Esophagus muscularis mucosa (tissue), 4 donors: ENCODE measurements around the gene SELENOO. TPM values are rescaled to one million over a fixed set of nuclear protein-coding genes. Genes with fewer than 3 reads are reported as not detected.
"Not testable (repeated sequence)": the region's sequence is repeated elsewhere in the genome, so short reads cannot be mapped to it uniquely, and the experiment has no call there.

Experiments used
- DNase-seq: peaks from one replicate; pipeline ENCODE4 v3.0.0-alpha.2; 2017; ENCODE audit errors: extremely low spot score
- H3K27ac ChIP-seq, 4 donors: fragments of 200-600 bp; sonication (generic); replicated peaks in 1 of 4; 1 replicate in 3 of 4; 2 replicates in 1 of 4; pipeline ENCODE4 v1.5.1; 2016 to 2019; ENCODE audit warnings: mild to moderate bottlenecking in 1 of 4
- H3K27me3 ChIP-seq, 4 donors: fragments of 200-600 bp; sonication (generic); one replicate each; pipeline versions ENCODE4 v1.5.1 to v1.6.0; 2016 to 2019
- H3K36me3 ChIP-seq, 4 donors: fragments of 200-600 bp; sonication (generic); one replicate each; pipeline ENCODE4 v1.5.1; 2016 to 2019
- H3K4me1 ChIP-seq, 4 donors: fragments of 200-600 bp; sonication (generic); one replicate each; pipeline ENCODE4 v1.5.1; 2016 to 2019
- H3K4me3 ChIP-seq, 4 donors: fragments of 200-600 bp; sonication (generic); 1 replicate in 2 of 4; 2 replicates in 2 of 4; pipeline ENCODE4 v1.5.1; 2016 to 2019; ENCODE audit warnings: mild to moderate bottlenecking in 4 of 4, moderate library complexity in 1 of 4
- H3K9me3 ChIP-seq, 4 donors: fragments of 200-600 bp; sonication (generic); 1 replicate in 3 of 4; 2 replicates in 1 of 4; pipeline ENCODE4 v1.5.1; 2016 to 2019
- CTCF ChIP-seq, 3 experiments: fragments of 200-600 bp in 2 of 3; fragments of 450-650 bp in 1 of 3; sonication (generic) in 2 of 3; IDR thresholded peaks; one replicate each; pipeline ENCODE4 v1.5.1; 2017 to 2019; ENCODE audit warnings: antibody characterized with exemption in 3 of 3, mild to moderate bottlenecking in 2 of 3, moderate library complexity in 1 of 3
- EP300 ChIP-seq: sonication (generic); formaldehyde crosslinking; IDR thresholded peaks from one replicate; pipeline ENCODE4 v1.6.1; 2017; ENCODE audit warnings: antibody characterized with exemption
- POLR2A ChIP-seq: fragments of 450-650 bp; IDR thresholded peaks from one replicate; pipeline ENCODE4 v1.6.1; 2017; ENCODE audit warnings: antibody characterized with exemption, moderate library complexity, mild to moderate bottlenecking, low read depth
- POLR2AphosphoS5 ChIP-seq, 2 donors: sonication (generic); formaldehyde crosslinking; IDR thresholded peaks; one replicate each; pipeline ENCODE4 v1.6.1; 2017; ENCODE audit warnings: antibody characterized with exemption in 2 of 2
- WGBS: methylation state at CpG from one replicate; pipeline ENCODE4 v1.1.5; 2018; 5-methylcytosine and 5-hydroxymethylcytosine counted together
- intact Hi-C: fragments of 100-400 bp; cut with DNase I; formaldehyde crosslinking; loops from one replicate; pipeline ENCODE4 v1.15.1; 2023
- total RNA-seq, 4 donors: library from RNA; depleted of rRNA; stranded (reverse); fragments of >200 nt; gene quantifications; one replicate each; pipeline versions ENCODE4 v1.1.0 to v1.2.1, GENCODE V29; 2016

SELENOO gene
- total RNA-seq, 4 donors from 2014 or later = 22.4 to 41.0 (median 23.0) TPM

- Histone ChIP-seq H3K9me3 (no peaks in the 10 kb centered on the region), H3K27me3 (peaks cover 0 to 16% (median 0%) of the 10 kb centered on the region in 4 donors), H3K4me3 (no peak overlapping the region), H3K4me1 (no peaks in the 10 kb centered on the region), H3K27ac (no peak overlapping the region), H3K36me3 (no peaks in the 10 kb centered on the region)
- DNase-seq = no peak
- TF ChIP-seq EP300 (no peak), CTCF (IDR thresholded peaks at IDR 0.05) (no peak), POLR2A (no peak), POLR2AphosphoS5 (IDR thresholded peaks at IDR 0.05) (no peak)
- intact Hi-C loops = no loop called here
- 89% methylated on average over 5 of the region's 10 CpGs for WGBS
Observed at GRCh38 chr22:50162391-50162956, 38.3 kb upstream of the SELENOO start.

GRCh38 chr22:50165436-50166123 lies 35.2 kb upstream of the SELENOO start:
- H3K9me3 ChIP-seq = no peaks in the 10 kb centered on the region
- H3K27ac ChIP-seq = no peak overlapping the region
- intact Hi-C loops = no loop called here
- DNase-seq = no peak
- H3K27me3 ChIP-seq = peaks cover 0 to 33% (median 5%) of the 10 kb centered on the region in 4 donors
- 90% methylated on average over 12 of the region's 28 CpGs for WGBS
- no peaks in the 10 kb centered on the region for H3K36me3 ChIP-seq
- TF ChIP-seq EP300 (no peak), POLR2A (no peak), POLR2AphosphoS5 (IDR thresholded peaks at IDR 0.05) (no peak), CTCF (IDR thresholded peaks at IDR 0.05) (no peak)
- H3K4me3 ChIP-seq = no peak overlapping the region
- H3K4me1 ChIP-seq = peaks cover 6 to 11% (median 10%) of the 10 kb centered on the region in 4 donors

GRCh38 chr22:50167689-50168489 lies 32.9 kb upstream of the SELENOO start:
- intact Hi-C loops = no loop called here
- Histone ChIP-seq H3K27ac (no peak overlapping the region), H3K4me1 (peaks cover 11 to 20% (median 18%) of the 10 kb centered on the region in 4 donors), H3K9me3 (no peaks in the 10 kb centered on the region), H3K4me3 (no peak overlapping the region), H3K36me3 (no peaks in the 10 kb centered on the region), H3K27me3 (peaks cover 3 to 40% (median 9%) of the 10 kb centered on the region in 4 donors)
- 60% methylated on average over 11 of the region's 11 CpGs for WGBS
- no peak for TF ChIP-seq POLR2AphosphoS5 (IDR thresholded peaks at IDR 0.05)
- no peak for TF ChIP-seq EP300
- TF ChIP-seq CTCF (IDR thresholded peaks at IDR 0.05) = no peak
- no peak for TF ChIP-seq POLR2A
- DNase-seq = no peak

- 84% methylated on average over 5 of the region's 5 CpGs for WGBS
- H3K4me1 ChIP-seq = peaks cover 11 to 20% (median 18%) of the 10 kb centered on the region in 4 donors
- peaks cover 3 to 46% (median 9%) of the 10 kb centered on the region in 4 donors for H3K27me3 ChIP-seq
- H3K9me3 ChIP-seq, DNase-seq, H3K36me3 ChIP-seq, intact Hi-C loops, H3K27ac ChIP-seq, H3K4me3 ChIP-seq: not testable (repeated sequence)
Observed at GRCh38 chr22:50168490-50169180, 32.2 kb upstream of the SELENOO start.
